HG02763 (cell line): ENCODE results near the gene TOMM20.
A peak's percentile ranks its signal among the peaks of the same experiment; 100 is the strongest.
"Not testable (repeated sequence)": the region's sequence is repeated elsewhere in the genome, so short reads cannot be mapped to it uniquely, and the experiment has no call there.

Experiments used
- ATAC-seq: cut with Tn5 transposase; IDR thresholded peaks from one replicate; pipeline ENCODE4 v1.9.1; 2021; ENCODE audit warnings: mild to moderate bottlenecking, moderate library complexity; ENCODE audit not compliant: unreplicated experiment

TOMM20 gene

DNA sequence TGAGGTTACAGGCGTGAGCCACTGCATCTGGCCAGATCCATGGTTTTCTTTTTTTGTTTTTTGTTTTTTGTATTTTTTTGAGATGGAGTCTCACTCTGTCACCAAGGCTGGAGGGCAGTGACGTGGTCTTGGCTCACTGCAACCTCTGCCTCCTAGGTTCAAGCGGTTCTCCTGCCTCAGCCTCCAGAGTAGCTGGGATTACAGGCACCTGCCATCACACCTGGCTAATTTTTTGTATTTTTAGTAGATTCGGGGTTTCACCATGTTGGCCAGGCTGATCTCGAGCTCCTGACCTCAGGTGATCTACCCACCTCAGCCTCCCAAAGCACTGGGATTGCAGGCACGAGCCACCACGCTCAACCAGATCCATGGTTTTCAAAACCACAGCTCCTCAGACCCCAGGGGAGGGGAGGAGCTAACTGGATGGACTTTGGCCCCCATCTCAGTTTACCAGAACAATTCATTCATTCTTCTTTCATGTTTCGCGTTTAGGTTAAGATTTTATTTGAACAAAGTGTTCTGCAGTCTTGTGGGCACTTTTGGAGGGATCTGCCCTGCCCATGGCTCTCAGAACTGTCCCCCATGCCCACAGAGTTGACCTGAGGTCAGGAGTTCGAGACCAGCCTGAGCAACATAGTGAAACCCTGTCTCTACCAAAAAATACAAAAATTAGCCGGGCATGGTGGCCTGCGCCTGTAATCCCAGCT lies 43.1 kb downstream of the TOMM20 start:
- not testable (repeated sequence) for ATAC-seq

DNA sequence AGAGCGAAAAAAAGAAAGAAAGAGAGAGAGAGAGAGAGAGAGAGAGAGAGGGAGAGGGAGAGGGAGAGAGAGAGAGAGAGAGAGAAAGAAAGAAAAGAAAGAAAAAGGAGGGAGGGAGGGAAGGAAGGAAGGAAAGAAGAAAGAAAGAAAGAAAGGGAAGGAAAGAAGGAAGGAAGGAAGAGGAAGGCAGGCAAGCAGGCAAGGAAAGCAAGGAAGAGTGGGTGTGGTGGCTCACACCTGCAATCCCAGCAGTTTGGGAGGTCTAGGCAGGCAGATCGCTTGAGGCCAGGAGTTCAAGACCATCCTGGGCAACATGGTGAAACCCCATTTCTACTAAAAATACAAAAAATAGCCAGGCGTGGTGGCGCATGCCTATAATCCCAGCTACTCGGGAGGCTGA lies 47.8 kb downstream of the TOMM20 start:
- not testable (repeated sequence) for ATAC-seq

DNA sequence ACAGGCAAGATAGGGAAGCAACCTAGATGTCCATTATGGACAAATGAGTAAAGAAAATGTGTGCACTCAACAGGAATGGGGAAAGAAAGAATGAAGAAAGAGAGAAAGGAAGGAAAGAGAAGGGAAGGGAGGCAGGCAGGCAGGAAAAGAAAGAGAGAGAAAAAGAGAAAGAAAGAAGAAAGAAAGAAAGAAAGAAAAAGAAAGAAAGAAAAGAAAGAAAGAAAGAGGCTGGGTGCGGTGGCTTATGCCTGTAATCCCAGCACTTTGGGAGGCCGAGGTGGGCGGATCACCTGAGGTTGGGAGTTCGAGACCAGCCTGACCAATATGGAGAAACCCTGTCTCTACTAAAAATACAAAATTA lies 48.4 kb downstream of the TOMM20 start:
- ATAC-seq: not testable (repeated sequence)

DNA sequence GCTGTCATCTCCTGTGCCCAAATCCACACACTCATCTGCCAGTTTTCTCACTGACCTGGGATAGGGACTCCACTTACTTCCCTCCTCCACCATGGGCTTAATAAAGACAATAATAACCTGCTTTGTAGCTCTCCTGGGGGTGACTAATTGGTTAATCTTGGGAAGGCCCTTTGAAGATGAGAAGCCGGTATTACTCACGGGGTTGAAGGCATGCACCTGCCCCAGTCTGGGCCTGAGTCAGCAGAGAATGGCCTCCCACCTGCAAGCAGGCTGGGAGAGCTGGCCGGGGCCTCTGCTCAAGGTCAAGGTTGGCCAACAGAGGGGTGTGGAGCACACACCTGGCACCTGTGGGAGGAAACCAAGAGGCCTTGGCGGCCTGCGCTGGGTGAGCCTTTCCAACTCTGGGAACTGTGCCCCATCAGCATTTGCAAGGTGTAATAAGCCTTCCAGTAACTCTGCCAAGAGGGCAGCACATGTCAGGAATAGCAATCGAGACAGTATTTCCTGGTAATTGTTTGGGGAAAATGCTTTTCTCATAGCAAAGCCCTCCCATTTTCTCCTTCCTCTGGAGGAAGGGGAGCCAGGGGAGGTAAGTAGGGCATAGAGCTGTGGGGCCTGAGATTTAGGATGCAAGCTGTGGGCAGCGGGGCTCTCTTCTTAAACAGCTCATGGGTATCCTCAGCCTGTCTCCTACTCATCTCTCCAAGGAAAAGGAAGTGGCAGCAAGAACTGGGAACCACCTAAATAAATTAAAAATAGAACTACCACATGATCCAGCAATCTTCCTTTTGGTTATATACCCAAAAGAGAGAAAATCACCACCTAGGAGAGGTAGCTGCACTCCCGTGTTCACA lies 49.0 kb downstream of the TOMM20 start:
- ATAC-seq: no peak

DNA sequence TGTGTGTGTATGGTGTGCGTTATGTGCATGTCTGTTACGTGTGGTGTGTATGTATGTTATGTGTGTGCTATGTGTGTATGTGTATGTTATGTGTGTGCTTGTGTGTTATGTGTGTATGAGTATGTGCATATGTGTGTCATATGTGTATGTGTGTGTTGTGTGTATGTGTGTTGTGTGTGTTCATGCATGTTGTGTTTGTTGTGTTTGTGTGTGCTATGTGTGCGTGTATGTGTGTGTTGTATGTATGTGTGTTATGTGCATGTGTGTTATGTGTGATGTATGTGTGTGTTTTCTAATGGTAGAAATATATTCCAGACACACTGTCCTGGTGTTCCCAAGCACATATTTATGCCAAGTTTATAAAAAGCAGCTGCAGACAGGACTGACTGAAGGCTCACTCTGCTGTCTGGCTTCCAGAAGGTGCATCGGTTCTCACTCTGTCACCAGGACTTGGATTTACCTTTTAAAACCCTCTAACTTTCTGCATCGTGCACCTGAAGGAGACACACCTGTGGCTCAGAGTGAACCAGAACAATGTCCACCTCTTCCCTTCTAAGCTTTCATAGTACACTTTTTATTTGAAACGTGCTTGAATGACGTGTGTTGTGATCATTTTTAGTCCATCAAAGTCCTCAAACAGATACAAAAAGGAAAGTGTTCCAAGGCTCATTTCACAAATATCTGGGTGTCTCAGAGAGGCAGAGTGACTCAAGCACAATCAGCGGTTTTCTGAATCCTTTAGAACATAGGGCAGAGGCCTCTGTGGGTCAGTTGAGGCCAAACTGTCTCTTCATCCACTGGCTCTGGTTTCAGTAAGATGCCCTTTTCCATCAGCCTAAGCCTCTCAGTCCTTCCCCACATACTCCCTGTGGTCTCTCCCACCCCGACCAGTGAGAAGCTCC lies 49.9 kb downstream of the TOMM20 start:
- no peak for ATAC-seq

DNA sequence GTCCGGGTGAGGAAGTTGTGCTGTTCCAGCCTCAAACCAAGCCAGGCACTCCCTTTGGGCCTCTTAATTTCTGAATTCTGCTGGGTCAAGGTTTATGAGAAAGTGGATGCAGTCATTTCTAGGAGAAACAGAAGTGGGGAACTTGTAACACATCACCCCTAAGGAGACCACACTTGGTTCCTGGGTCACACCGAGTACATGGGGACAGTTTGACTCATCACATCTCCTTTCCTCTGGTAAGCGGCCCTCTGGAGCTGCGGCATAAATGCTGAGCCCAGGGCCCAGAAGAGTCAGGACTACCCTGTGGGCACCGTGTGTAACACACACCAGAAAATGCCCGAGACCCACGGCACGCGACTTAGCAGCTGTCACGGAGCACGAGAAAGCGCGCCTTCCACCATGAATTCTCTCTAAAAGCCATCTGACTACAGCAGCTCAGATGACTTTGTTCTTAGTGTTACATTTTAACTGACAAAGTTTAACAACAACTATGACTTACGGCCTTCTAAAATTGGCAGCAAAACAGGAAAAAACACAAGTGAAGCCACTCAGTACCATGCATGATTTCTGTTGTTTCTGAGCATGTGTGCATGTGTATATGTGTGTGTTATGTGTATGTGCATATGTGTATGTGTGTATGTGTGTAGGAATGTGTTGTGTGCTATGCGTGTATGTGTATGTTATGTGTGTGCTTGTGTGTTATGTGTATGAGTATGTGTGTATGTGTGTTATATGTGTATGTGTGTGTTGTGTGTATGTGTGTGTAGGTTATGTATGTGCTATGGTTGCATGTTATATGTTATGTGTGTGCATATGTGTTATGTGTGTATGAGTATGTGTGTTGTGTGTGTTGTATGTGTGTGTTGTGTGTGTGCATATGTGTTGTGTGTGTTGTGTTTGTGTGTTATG lies 50.8 kb downstream of the TOMM20 start:
- ATAC-seq: peak; percentile 24

DNA sequence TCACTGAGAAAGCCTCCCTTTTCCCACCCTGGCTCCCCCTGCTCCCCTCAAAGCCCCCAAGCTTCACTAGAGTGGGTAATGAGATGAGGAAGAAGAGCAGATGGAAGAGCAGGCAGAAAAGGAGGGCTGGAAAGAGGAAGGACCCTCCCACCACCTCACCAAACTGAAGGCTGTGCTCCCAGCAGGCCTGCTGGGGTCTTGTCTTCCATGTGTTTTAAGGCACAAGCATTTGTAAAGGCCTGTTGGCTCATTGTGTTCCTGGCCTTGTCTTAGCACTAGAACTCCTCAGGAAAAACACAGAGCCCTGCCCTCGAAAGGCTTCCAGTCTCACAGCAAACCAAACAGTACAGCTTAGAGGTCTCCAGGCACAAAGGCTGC lies 51.5 kb downstream of the TOMM20 start:
- no peak for ATAC-seq

DNA sequence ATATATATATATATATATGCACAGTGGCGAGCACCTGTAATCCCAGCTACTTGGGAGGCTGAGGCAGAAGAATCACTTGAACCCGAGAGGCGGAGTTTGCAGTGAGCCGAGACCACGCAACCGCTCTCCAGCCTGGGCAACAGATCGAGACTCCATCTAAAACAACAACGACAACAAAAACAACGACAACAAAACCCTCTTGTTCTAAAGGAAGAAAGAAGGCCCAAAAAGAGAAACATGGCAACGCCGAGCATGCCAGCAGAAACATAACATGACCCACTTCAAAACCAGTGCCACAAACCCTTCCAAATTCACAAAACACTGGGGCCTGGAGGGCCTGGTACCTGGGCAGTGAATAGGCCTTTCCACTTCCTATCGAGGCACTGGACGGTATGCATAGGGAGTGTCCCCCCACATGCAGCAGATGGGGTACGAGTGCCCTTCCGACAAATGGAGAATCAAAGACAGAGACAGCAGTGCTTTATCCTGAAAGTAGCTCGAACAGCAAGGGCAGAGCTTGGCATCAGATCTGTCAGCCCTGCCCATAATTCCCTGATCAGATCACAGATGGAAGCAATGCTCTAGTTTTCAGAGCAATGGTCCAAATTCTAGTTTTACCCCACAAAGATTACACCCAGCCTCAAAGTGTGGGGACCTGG lies 52.0 kb downstream of the TOMM20 start:
- no peak for ATAC-seq

DNA sequence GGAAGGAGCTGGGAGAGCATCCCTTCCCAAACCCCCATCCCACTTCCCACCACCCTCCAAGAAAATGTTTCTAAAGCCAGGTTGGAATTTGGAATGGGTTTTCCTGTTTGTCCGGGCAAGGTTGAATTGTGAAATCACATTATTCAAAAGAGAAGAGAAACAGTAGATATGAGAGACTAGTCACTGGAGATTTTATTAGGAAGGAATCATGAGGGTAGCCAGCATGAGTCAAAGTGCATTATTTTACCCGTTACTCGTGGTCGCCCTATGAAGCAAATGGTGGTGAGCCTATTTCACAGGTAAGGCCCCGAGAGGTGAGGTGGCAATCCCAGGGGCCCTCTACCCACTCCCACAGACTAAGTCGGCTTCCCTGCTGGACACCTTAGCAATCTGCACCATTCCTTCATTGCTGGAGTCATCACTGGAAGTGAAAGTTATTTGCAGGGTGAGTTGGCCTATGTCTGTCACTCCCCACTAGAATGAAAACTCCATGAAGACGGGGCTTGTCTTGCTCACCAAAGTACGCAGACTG lies 52.8 kb downstream of the TOMM20 start:
- no peak for ATAC-seq

DNA sequence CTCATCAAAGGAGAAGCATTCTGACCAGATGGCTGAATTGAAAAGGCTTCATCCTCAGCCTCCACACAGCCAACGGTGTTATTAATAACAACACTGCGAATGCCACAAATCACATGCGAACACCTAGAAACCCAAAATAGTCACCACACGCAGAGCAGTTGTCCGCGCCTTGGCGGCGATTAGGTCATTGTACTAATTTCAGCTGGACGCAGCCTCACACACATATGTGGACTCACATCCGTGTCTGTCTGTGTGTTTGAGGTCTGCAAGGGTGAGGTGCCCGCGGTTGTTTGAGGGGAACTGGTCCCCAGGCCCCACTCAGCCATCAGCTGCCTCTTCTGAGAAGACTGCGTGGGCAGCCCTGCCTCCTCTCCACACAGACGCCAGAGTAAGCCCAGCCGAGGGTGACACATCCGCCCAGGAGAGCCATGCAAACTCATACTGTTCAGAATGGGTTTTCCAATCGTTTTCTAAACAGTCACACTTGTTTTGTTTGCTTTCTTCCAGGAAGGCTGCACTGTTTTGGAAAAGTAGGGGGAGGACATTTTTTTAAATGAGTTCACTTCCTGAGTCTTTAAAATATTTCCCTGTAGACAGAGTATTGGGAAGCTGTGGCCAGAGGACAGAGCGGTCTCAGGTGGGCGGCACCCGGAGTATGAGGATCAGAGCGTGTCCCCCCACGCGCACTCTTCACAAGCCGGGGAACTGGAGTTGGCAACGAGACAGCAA lies 53.4 kb downstream of the TOMM20 start:
- peak; percentile 62 for ATAC-seq

DNA sequence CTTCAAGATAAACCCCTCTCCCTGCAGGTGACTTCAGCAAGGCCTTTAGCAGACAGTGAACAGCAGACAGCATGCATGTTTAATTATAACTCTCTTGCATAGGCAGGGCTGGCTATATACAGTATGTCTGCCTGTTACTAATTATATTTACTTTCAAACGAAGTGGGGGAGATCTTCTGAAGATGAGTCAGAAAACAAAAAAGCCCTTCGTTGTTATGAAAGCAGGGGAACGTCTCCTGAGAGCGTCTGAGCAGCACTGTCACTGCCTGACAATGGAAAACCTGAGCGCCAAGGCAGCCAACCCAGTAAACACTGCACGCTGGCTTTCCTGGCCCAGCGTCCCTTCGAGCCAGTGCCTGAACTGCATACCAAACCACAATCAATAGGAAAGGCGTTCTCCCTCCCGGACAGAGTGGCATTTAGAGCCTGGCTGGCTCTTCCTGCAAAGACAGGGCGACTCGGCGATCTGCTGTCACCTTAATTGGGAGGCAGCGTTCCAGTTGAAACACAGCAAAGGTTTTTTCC lies 54.1 kb downstream of the TOMM20 start:
- ATAC-seq: peak; percentile 35

DNA sequence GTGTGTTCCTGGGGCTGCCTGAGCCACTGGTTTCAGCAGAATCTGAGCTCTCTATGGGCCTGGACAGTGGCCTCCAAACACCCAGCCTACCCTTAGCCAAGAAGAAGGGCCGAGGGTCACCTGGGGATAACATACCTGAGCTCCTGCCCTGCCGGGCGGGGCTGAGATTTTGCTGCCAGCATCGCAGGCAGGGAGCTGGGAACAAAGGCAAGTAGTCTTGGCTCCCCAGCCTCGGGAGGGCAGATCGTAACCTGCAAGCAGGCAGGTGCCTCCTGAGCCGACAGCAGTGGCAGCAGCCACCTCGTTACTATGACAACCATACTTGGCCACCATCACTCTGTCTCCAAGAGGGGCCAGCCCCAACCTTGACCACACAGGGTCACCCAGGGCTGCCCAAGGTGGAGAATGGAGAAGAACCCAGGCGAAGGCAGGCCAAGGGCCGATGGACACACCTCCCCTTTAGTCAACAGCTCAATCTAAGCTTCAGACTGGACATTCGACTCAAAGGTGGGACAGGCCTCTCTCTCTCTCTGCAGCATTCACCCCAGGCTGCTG lies 54.6 kb downstream of the TOMM20 start:
- no peak for ATAC-seq

DNA sequence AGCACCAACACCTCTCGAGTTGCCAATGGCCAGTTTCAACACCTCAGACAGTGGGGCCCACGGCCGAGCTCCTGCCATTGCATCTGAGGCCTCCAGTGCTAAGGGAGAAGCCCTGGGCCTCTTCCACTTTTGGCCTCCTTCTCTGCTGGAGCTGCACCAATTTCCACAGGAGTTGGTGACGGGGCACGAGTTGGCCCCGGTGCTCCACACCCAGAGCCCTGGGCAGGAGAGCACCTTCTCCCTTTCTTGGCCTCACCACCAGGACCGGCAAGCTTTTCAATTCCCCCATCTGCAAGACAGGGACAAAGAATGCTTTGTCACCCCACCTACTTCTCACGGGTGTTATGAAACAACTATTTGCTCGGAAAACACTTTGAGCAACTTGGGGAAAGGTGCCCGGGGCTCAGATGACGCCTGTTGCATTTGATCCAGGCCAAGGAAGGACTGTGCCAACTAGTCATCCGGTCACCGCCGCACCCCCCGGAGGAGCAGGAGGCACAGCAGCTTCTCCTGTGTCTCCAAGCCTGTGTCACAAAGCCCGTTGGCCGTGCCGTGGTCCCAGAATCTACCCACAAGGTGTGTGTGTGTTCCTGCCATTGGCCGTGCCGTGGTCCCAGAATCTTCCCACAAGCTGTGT lies 55.2 kb downstream of the TOMM20 start:
- ATAC-seq: no peak

DNA sequence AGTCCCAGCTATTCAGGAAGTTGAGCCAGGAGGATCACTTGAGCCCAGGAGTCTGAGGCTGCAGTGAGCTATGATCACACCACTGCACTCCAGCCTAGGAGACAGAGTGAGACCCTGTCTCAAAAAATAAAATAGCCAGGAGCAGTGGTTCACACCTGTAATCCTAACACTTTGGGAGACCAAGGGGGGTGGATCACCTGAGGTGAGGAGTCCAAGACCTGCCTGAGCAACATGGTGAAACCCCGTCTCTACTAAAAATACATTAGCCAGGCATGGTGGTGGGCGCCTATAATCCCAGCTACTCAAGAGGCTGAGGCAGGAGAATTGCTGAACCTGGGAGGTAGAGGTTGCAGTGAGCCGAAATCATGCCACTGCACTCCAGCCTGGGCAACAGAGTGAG lies 56.1 kb downstream of the TOMM20 start:
- ATAC-seq: not testable (repeated sequence)

DNA sequence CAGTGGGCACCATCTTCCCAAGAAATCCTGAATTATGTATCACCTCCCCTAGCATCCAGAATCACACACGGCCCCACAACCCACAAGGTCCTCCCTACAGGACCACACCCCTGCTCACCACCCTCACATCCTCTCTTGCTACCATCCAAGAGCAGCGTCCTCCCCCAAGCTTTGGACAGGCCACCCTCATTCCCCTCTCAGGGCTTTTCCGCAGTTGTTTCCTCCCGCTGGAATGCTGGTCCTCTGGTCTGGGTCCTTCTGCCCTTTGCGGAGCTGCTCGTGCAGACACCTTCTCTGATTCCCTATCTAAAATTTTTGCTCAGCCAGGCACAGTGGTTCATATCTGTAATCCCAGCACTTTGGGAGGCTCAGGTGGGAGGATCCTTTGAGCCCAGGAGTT lies 56.5 kb downstream of the TOMM20 start:
- ATAC-seq: no peak

DNA sequence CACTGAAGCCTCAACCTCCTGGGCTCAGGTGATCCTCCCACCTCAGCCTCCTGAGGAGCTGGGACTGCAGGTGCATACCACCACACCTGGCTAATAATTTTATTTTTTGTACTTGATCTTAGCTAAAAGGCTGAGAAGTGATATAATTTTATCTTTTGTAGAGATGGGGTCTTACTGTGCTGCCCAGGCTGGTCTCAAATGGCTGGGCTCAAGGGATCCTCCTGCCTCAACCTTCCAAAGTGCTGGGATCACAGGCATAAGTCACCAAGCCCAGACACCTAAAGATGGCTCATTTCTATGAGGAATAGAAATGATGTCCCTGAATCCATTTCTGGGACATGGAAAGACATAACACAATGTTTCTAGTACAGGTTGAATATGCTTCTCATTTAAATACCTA lies 57.8 kb downstream of the TOMM20 start:
- ATAC-seq: no peak

DNA sequence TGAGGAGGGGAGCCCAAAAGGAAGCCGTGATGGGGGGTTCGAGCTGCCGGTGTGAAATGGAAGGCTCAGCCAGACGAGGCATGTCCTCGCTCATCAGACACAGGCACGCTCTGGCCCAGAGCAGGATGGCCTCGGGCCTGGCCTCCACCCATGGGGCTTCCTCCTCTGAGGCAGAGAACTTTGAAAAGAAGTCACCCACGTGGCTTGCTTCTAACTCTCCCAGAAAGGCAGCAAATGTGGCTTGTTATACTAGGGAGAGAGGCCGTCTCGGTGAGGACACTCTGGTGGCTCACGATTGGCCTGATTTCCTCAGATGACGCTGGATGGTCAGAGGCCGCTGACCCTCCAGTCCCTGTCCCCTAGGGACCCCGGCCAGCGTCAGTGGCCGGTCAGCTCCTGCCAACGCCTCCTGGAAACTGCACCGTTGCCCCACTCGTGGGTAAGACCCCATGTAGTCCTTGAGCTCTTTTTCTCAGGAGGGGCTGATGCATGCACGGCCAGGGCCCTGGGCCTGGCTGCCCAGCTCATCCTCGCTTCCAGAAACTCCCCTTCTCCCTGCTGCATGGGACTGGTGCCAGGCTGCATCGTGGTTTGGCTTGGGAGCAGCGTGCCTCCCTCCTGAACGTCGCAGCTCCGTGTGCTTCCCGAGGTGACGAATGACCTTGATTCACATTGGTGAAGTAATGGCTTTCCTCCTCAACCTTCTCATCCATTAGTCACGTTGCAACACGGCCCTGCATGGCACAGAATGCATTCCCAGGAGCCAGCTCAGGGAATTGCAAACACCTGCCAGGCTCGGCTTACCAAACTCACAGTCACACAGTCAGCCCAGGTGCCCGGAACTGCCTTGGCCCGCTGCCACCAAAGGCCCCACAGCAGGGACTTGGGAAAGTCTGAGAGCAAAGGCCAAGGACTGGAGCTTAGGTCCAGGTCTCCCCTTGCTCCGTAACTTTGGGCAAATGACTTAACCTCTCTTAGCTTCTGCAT lies 58.8 kb downstream of the TOMM20 start:
- no peak for ATAC-seq
